ENCODE measurements around the gene PHF19.

PHF19 gene

GRCh38 chr9:120841930-120842684 is 34.9 kb downstream of the PHF19 start:
- no peak for DNase-seq (ENCODE audit: extremely low spot score)
- no peak for TF ChIP-seq PKNOX1 (IDR thresholded peaks at IDR 0.05)
- ChIA-PET CTCF (no interaction called here), POLR2A (no interaction called here)

GRCh38 chr9:120839146-120839545 is 37.8 kb downstream of the PHF19 start:
- ChIA-PET CTCF (no interaction called here), POLR2A (no interaction called here)
- no peak for TF ChIP-seq ARNT (IDR thresholded peaks at IDR 0.05)
- TF ChIP-seq SP1 (IDR thresholded peaks at IDR 0.05): no peak
- no peak for TF ChIP-seq FOXM1 (IDR thresholded peaks at IDR 0.05; ENCODE audit: borderline replicate concordance)
- no peak for TF ChIP-seq LEF1 (IDR thresholded peaks at IDR 0.05; ENCODE audit: borderline replicate concordance)
- no peak for TF ChIP-seq PKNOX1 (IDR thresholded peaks at IDR 0.05)
- no peak for TF ChIP-seq FOXK2 (IDR thresholded peaks at IDR 0.05)
- DNase-seq (ENCODE audit: extremely low spot score): no peak

GRCh38 chr9:120837921-120838320 is 39.1 kb downstream of the PHF19 start:
- TF ChIP-seq ZNF384 (IDR thresholded peaks at IDR 0.05): no peak
- POLR2A ChIA-PET: no interaction called here
- DNase-seq (ENCODE audit: extremely low spot score): no peak
- CTCF ChIA-PET: no interaction called here

- POLR2A ChIA-PET: interaction anchor here (2.5 kb wide), 1 partner anchor 40 kb away, joined by 10 read pairs; the partner anchor contains the start of gene FBXW2
- DNase-seq (ENCODE audit: extremely low spot score): no peak
- CTCF ChIA-PET: no interaction called here
- TF ChIP-seq PKNOX1 (IDR thresholded peaks at IDR 0.05) (no peak), L3MBTL2 (conservative IDR thresholded peaks at IDR 0.05) (no peak), FOXM1 (IDR thresholded peaks at IDR 0.05; ENCODE audit: borderline replicate concordance) (no peak)
Measured at GRCh38 chr9:120833325-120833724, 43.7 kb downstream of the PHF19 start.

- no peak for TF ChIP-seq ELF4 (IDR thresholded peaks at IDR 0.05)
- TF ChIP-seq TARDBP (IDR thresholded peaks at IDR 0.05): no peak
- no peak for TF ChIP-seq FOXK2 (IDR thresholded peaks at IDR 0.05)
- ChIA-PET CTCF (no interaction called here), POLR2A (interaction anchor here (2.5 kb wide), 1 partner anchor 39 kb away, joined by 10 read pairs; the partner anchor contains the start of gene FBXW2)
- no peak for DNase-seq (ENCODE audit: extremely low spot score)
Measured at GRCh38 chr9:120832807-120833206, 44.2 kb downstream of the PHF19 start.

- ChIA-PET POLR2A (no interaction called here), CTCF (no interaction called here)
- DNase-seq (ENCODE audit: extremely low spot score): no peak
- TF ChIP-seq CTBP1 (IDR thresholded peaks at IDR 0.05; ENCODE audit: borderline replicate concordance) (no peak), SP1 (IDR thresholded peaks at IDR 0.05) (no peak), LEF1 (IDR thresholded peaks at IDR 0.05; ENCODE audit: borderline replicate concordance) (no peak), FOXK2 (IDR thresholded peaks at IDR 0.05) (no peak), ELF4 (IDR thresholded peaks at IDR 0.05) (no peak), L3MBTL2 (conservative IDR thresholded peaks at IDR 0.05) (no peak), FOXA1 (IDR thresholded peaks at IDR 0.05) (no peak), BHLHE40 (IDR thresholded peaks at IDR 0.05; ENCODE audit: borderline replicate concordance) (no peak), PKNOX1 (IDR thresholded peaks at IDR 0.05) (no peak), TARDBP (IDR thresholded peaks at IDR 0.05) (no peak), ARNT (IDR thresholded peaks at IDR 0.05) (no peak), SUZ12 (IDR thresholded peaks at IDR 0.05) (no peak), ZNF384 (IDR thresholded peaks at IDR 0.05) (no peak), FOXM1 (IDR thresholded peaks at IDR 0.05; ENCODE audit: borderline replicate concordance) (no peak), HDGF (IDR thresholded peaks at IDR 0.05; ENCODE audit: borderline replicate concordance) (no peak)
Measured at GRCh38 chr9:120830865-120831264, 46.1 kb downstream of the PHF19 start.

- POLR2A ChIA-PET: no interaction called here
- no peak for DNase-seq (ENCODE audit: extremely low spot score)
- TF ChIP-seq SP1 (IDR thresholded peaks at IDR 0.05): no peak
- TF ChIP-seq SUZ12 (IDR thresholded peaks at IDR 0.05): no peak
- no peak for TF ChIP-seq FOXM1 (IDR thresholded peaks at IDR 0.05; ENCODE audit: borderline replicate concordance)
- TF ChIP-seq ZNF384 (IDR thresholded peaks at IDR 0.05): no peak
- TF ChIP-seq PKNOX1 (IDR thresholded peaks at IDR 0.05): no peak
- no peak for TF ChIP-seq FOXK2 (IDR thresholded peaks at IDR 0.05)
- no peak for TF ChIP-seq LEF1 (IDR thresholded peaks at IDR 0.05; ENCODE audit: borderline replicate concordance)
- TF ChIP-seq ARNT (IDR thresholded peaks at IDR 0.05): no peak
- no peak for TF ChIP-seq BHLHE40 (IDR thresholded peaks at IDR 0.05; ENCODE audit: borderline replicate concordance)
- TF ChIP-seq FOXA1 (IDR thresholded peaks at IDR 0.05): no peak
- no peak for TF ChIP-seq NFRKB (IDR thresholded peaks at IDR 0.05)
- no peak for TF ChIP-seq HDGF (IDR thresholded peaks at IDR 0.05; ENCODE audit: borderline replicate concordance)
- no peak for TF ChIP-seq TARDBP (IDR thresholded peaks at IDR 0.05)
- no peak for TF ChIP-seq CTBP1 (IDR thresholded peaks at IDR 0.05; ENCODE audit: borderline replicate concordance)
- no peak for TF ChIP-seq ELF4 (IDR thresholded peaks at IDR 0.05)
- TF ChIP-seq L3MBTL2 (conservative IDR thresholded peaks at IDR 0.05): no peak
- CTCF ChIA-PET: no interaction called here
Measured at GRCh38 chr9:120830151-120830550, 46.8 kb downstream of the PHF19 start.

Measured in HEK293T (cell line).